GM12891 (cell line): ENCODE data around the gene GALK2.

ENCODE experiments used
- POLR2A ChIP-seq: IDR thresholded peaks from 2 replicates; pipeline ENCODE4 v1.6.1; 2011; ENCODE audit warnings: low read depth, low read length, control low read depth
- POLR2AphosphoS5 ChIP-seq: IDR thresholded peaks from 2 replicates; pipeline ENCODE4 v1.6.1; 2011; ENCODE audit warnings: low read depth, low read length, control low read depth
- SPI1 ChIP-seq: IDR thresholded peaks from 2 replicates; pipeline ENCODE4 v1.6.1; 2011; ENCODE audit warnings: low read depth, low read length, control low read depth
- TAF1 ChIP-seq: IDR thresholded peaks from 2 replicates; pipeline ENCODE4 v1.6.1; 2011; ENCODE audit warnings: low read depth, low read length, control low read depth

GRCh38 chr15:49300856-49301255 is 130.8 kb downstream of the GALK2 start:
- TF ChIP-seq POLR2AphosphoS5 (no peak), SPI1 (no peak), TAF1 (no peak), POLR2A (no peak)
